HEK293T (cell line): ENCODE measurements around the gene RFX6.

Experiments
- CTCF ChIA-PET: fragments of 350-600 bp; formaldehyde crosslinking; extraction: SDS; loops from one replicate; lab custom pipeline; 2021; ENCODE audit warnings: antibody characterized with exemption, inconsistent platforms; lab: Yijun Ruan, JAX
- POLR2A ChIA-PET: fragments of 350-600 bp; formaldehyde crosslinking; extraction: SDS; loops from one replicate; lab custom pipeline; 2020; ENCODE audit warnings: antibody characterized with exemption, inconsistent platforms; lab: Yijun Ruan, JAX
- DNase-seq: peaks from one replicate; pipeline ENCODE4 v3.0.0; 2012; ENCODE audit warnings: mixed read lengths; ENCODE audit errors: extremely low spot score
- ARNT ChIP-seq: fragments of 450-650 bp; IDR thresholded peaks from 2 replicates; pipeline ENCODE4 v1.6.1; 2017; ENCODE audit warnings: mild to moderate bottlenecking
- BHLHE40 ChIP-seq: fragments of 450-650 bp; IDR thresholded peaks from 2 replicates; pipeline ENCODE4 v1.6.1; 2016; ENCODE audit warnings: mild to moderate bottlenecking, moderate library complexity, borderline replicate concordance
- CTBP1 ChIP-seq: fragments of 450-650 bp; IDR thresholded peaks from 2 replicates; pipeline ENCODE4 v1.6.1; 2016; ENCODE audit warnings: borderline replicate concordance
- ELF4 ChIP-seq: fragments of 450-650 bp; IDR thresholded peaks from 2 replicates; pipeline ENCODE4 v1.6.1; 2017; ENCODE audit warnings: antibody characterized with exemption
- FOXA1 ChIP-seq: fragments of 450-650 bp; IDR thresholded peaks from 2 replicates; pipeline ENCODE4 v1.6.1; 2016; ENCODE audit warnings: mild to moderate bottlenecking
- FOXK2 ChIP-seq: fragments of 450-650 bp; IDR thresholded peaks from 2 replicates; pipeline ENCODE4 v1.6.1; 2016; ENCODE audit warnings: mild to moderate bottlenecking
- FOXM1 ChIP-seq: fragments of 450-650 bp; IDR thresholded peaks from 2 replicates; pipeline ENCODE4 v1.6.1; 2017; ENCODE audit warnings: mild to moderate bottlenecking, borderline replicate concordance
- HDGF ChIP-seq: fragments of 450-650 bp; IDR thresholded peaks from 2 replicates; pipeline ENCODE4 v1.6.1; 2017; ENCODE audit warnings: antibody characterized with exemption, borderline replicate concordance
- L3MBTL2 ChIP-seq: fragments of 450-650 bp; conservative IDR thresholded peaks from 2 replicates; pipeline ENCODE4 v1.6.1; 2016; ENCODE audit warnings: mild to moderate bottlenecking
- LEF1 ChIP-seq: fragments of 450-650 bp; IDR thresholded peaks from 2 replicates; pipeline ENCODE4 v1.6.1; 2017; ENCODE audit warnings: mild to moderate bottlenecking, borderline replicate concordance
- NFRKB ChIP-seq: fragments of 450-650 bp; IDR thresholded peaks from 2 replicates; pipeline ENCODE4 v1.6.1; 2016; ENCODE audit warnings: mild to moderate bottlenecking, moderate library complexity
- PKNOX1 ChIP-seq: fragments of 450-650 bp; IDR thresholded peaks from 2 replicates; pipeline ENCODE4 v1.6.1; 2016
- SP1 ChIP-seq: fragments of 450-650 bp; IDR thresholded peaks from 2 replicates; pipeline ENCODE4 v1.6.1; 2017
- SUZ12 ChIP-seq: fragments of 450-650 bp; IDR thresholded peaks from 2 replicates; pipeline ENCODE4 v1.6.1; 2016; ENCODE audit warnings: mild to moderate bottlenecking
- TARDBP ChIP-seq: fragments of 450-650 bp; IDR thresholded peaks from 2 replicates; pipeline ENCODE4 v1.6.1; 2016
- ZNF384 ChIP-seq: fragments of 450-650 bp; IDR thresholded peaks from 2 replicates; pipeline ENCODE4 v1.6.1; 2016

Gene RFX6

GRCh38 chr6:116931456-116931855 is 54.4 kb downstream of the RFX6 start:
- CTCF ChIA-PET: interaction anchor here (0.5 to 1.0 kb wide), 2 partner anchors 10 to 13 kb away, joined by 3 to 5 read pairs; no protein-coding TSS in a partner anchor
- POLR2A ChIA-PET: no interaction called here
- TF ChIP-seq SP1 (no peak), FOXK2 (no peak), CTBP1 (no peak), PKNOX1 (no peak), NFRKB (no peak), SUZ12 (no peak), LEF1 (no peak), FOXM1 (no peak), ELF4 (no peak), HDGF (no peak), ZNF384 (no peak), L3MBTL2 (no peak), FOXA1 (no peak), BHLHE40 (no peak), ARNT (no peak), TARDBP (no peak)
- DNase-seq: no peak

GRCh38 chr6:116932496-116932895 is 55.5 kb downstream of the RFX6 start:
- DNase-seq: peak; percentile 47
- TF ChIP-seq TARDBP: no peak
- TF ChIP-seq SP1: no peak
- no peak for TF ChIP-seq BHLHE40
- TF ChIP-seq LEF1: no peak
- no peak for TF ChIP-seq FOXK2
- TF ChIP-seq FOXA1: no peak
- peak; percentile 98 for TF ChIP-seq CTBP1
- peak; percentile 70 for TF ChIP-seq FOXM1
- TF ChIP-seq HDGF: no peak
- TF ChIP-seq ARNT: peak; percentile 83; the same call in 1 of the 2 replicates
- TF ChIP-seq NFRKB: no peak
- no peak for TF ChIP-seq SUZ12
- TF ChIP-seq PKNOX1: peak; percentile 95
- TF ChIP-seq L3MBTL2: no peak
- TF ChIP-seq ZNF384: peak; percentile 96
- no peak for TF ChIP-seq ELF4
- ChIA-PET POLR2A (no interaction called here), CTCF (interaction anchor here (1.0 kb wide), 2 partner anchors 9 kb away, joined by 3 to 5 read pairs; no protein-coding TSS in a partner anchor)

GRCh38 chr6:116933485-116933884 is 56.4 kb downstream of the RFX6 start:
- DNase-seq: no peak
- CTCF ChIA-PET: interaction anchor here (1.0 kb wide), 1 partner anchor 9 kb away, joined by 3 read pairs; no protein-coding TSS in a partner anchor
- POLR2A ChIA-PET: no interaction called here
- TF ChIP-seq PKNOX1 (peak; percentile 67), ARNT (no peak), FOXK2 (no peak), FOXM1 (no peak), HDGF (no peak), CTBP1 (no peak), ZNF384 (no peak)

GRCh38 chr6:116938305-116938704 is 61.3 kb downstream of the RFX6 start:
- POLR2A ChIA-PET: no interaction called here
- CTCF ChIA-PET: no interaction called here
- TF ChIP-seq ELF4 (no peak), FOXM1 (no peak), NFRKB (no peak), BHLHE40 (no peak)
- no peak for DNase-seq

- ChIA-PET POLR2A (interaction anchor here (1.2 kb wide), 1 partner anchor 19 kb away, joined by 3 read pairs; no protein-coding TSS in a partner anchor), CTCF (interaction anchor here (1.0 to 1.5 kb wide), 3 partner anchors 9 to 14 kb away, joined by 3 to 5 read pairs (median 4); no protein-coding TSS in a partner anchor)
- no peak for DNase-seq
- TF ChIP-seq BHLHE40: no peak
- no peak for TF ChIP-seq ARNT
- TF ChIP-seq SP1: no peak
- TF ChIP-seq ZNF384: no peak
- no peak for TF ChIP-seq PKNOX1
- TF ChIP-seq FOXK2: no peak
- no peak for TF ChIP-seq HDGF
- TF ChIP-seq SUZ12: no peak
- TF ChIP-seq FOXM1: no peak
- no peak for TF ChIP-seq NFRKB
- TF ChIP-seq ELF4: no peak
- TF ChIP-seq FOXA1: no peak
- no peak for TF ChIP-seq CTBP1
Measured at GRCh38 chr6:116941727-116942126, 64.7 kb downstream of the RFX6 start.

GRCh38 chr6:116945809-116946208 is 68.8 kb downstream of the RFX6 start:
- ChIA-PET CTCF (interaction anchor here (0.6 to 1.0 kb wide), 2 partner anchors 14 to 68 kb away, joined by 3 read pairs; no protein-coding TSS in a partner anchor), POLR2A (no interaction called here)
- no peak for DNase-seq
- TF ChIP-seq NFRKB (no peak), CTBP1 (no peak; the same call in 1 of the 2 replicates), LEF1 (no peak), FOXM1 (no peak), FOXA1 (no peak), BHLHE40 (no peak), TARDBP (no peak), PKNOX1 (no peak), HDGF (no peak), SP1 (no peak), SUZ12 (no peak), FOXK2 (no peak), L3MBTL2 (no peak), ARNT (no peak), ELF4 (no peak), ZNF384 (no peak)
